C4-2B (cell line): ENCODE data around the gene TSLP.

Source experiments
- CTCF ChIP-seq: fragments of 450-650 bp; conservative IDR thresholded peaks from 2 replicates; pipeline ENCODE4 v1.5.1; 2017; ENCODE audit warnings: mild to moderate bottlenecking
- ZFX ChIP-seq: fragments of 450-650 bp; IDR thresholded peaks from 2 replicates; pipeline ENCODE4 v1.6.1; 2017

DNA sequence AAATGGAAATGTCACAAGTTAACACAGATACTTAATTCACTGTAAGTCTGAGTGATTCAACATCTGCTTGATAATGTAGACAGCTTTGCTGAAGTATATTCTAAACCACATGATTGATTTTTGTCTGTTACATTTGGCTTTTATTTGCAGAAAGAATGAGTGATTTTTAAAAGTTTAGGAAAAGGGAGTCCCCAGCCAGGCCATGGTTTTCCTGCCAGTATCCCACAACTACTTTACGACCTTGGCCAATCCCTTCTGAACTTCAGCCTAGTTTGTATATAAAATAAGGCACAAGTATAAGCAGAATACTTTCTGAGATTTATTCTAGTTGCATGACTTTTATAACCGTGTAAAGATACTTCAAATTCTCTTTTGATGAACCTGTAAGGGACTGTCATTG, 47.7 kb downstream of the TSLP start:
- TF ChIP-seq CTCF (no peak), ZFX (no peak)
